Lower lobe of right lung (tissue), 2 donors: Measurements from ENCODE around the gene COPS7A. TPM values are rescaled to one million over a fixed set of nuclear protein-coding genes. Genes with fewer than 3 reads are reported as not detected.
A peak's percentile ranks its signal among the peaks of the same experiment; 100 is the strongest.
"Not testable (repeated sequence)": the region's sequence is repeated elsewhere in the genome, so short reads cannot be mapped to it uniquely, and the experiment has no call there.

Experiments used
- ATAC-seq, 2 donors: fragments of 200-7000 bp; cut with Tn5 transposase; one replicate each; pipeline ENCODE4 v1.9.1; 2020 to 2022; ENCODE audit warnings: mild to moderate bottlenecking in 2 of 2, moderate library complexity in 2 of 2
- DNase-seq: peaks from one replicate; pipeline ENCODE4 v3.0.0-alpha.2; 2020
- H3K27ac ChIP-seq: fragments of 200-600 bp; one replicate; pipeline ENCODE4 v1.8.0; 2022
- H3K27me3 ChIP-seq: fragments of 200-600 bp; one replicate; pipeline ENCODE4 v1.8.0; 2022; ENCODE audit warnings: low read depth
- H3K36me3 ChIP-seq: fragments of 200-600 bp; one replicate; pipeline ENCODE4 v1.8.0; 2022; ENCODE audit warnings: mild to moderate bottlenecking
- H3K4me1 ChIP-seq: fragments of 200-600 bp; one replicate; pipeline ENCODE4 v1.8.0; 2022
- H3K4me3 ChIP-seq: fragments of 200-600 bp; one replicate; pipeline ENCODE4 v1.8.0; 2022; ENCODE audit warnings: mild to moderate bottlenecking
- H3K9me3 ChIP-seq: fragments of 200-600 bp; one replicate; pipeline ENCODE4 v1.8.0; 2022
- intact Hi-C: fragments of 100-400 bp; cut with DNase I; formaldehyde crosslinking; loops from one replicate; pipeline ENCODE4 v1.11.0; 2022
- total RNA-seq: library from RNA; stranded (reverse); fragmentation: NEBNext Ultra II Directional; extraction: Animal tissue kit (Norgen Biotek cat#: 25700); gene quantifications from one replicate; pipeline ENCODE4 v1.2.1, GENCODE V29; 2021
- TF ChIP-seq, protein P1 (sequence below): fragments of 200-600 bp; IDR thresholded peaks from one replicate; pipeline ENCODE4 v1.8.0; 2022; ENCODE audit warnings: antibody characterized with exemption, mild to moderate bottlenecking
- donor health status: DM: no; HTN: yes; CAD: no; lungs with severe emphysema.

Gene COPS7A
- total RNA-seq, 1 donor from 2014 or later, result 55.1 TPM

DNA sequence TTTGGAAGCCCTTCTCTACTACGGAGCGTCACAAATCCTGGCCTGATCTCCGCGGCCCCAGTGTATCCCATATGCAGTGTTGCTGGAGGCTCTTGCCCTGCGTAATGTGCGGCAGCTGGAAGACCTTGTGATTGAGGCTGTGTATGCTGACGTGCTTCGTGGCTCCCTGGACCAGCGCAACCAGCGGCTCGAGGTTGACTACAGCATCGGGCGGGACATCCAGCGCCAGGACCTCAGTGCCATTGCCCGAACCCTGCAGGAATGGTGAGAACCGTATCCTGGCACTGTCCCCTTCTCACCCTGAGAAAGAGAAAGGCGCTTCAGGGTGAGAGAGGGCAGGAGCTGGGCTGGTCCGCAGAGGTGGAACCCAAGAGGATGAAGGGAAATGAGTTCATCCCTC lies 5.3 kb downstream of the COPS7A start:
- H3K4me1 ChIP-seq, result peaks cover 11% of the 10 kb centered on the region
- no peak overlapping the region for H3K4me3 ChIP-seq
- no peak for DNase-seq
- H3K27me3 ChIP-seq, result no peaks in the 10 kb centered on the region
- H3K36me3 ChIP-seq, result peaks cover 61% of the 10 kb centered on the region
- ATAC-seq, result no peak
- TF ChIP-seq, protein P1, sequence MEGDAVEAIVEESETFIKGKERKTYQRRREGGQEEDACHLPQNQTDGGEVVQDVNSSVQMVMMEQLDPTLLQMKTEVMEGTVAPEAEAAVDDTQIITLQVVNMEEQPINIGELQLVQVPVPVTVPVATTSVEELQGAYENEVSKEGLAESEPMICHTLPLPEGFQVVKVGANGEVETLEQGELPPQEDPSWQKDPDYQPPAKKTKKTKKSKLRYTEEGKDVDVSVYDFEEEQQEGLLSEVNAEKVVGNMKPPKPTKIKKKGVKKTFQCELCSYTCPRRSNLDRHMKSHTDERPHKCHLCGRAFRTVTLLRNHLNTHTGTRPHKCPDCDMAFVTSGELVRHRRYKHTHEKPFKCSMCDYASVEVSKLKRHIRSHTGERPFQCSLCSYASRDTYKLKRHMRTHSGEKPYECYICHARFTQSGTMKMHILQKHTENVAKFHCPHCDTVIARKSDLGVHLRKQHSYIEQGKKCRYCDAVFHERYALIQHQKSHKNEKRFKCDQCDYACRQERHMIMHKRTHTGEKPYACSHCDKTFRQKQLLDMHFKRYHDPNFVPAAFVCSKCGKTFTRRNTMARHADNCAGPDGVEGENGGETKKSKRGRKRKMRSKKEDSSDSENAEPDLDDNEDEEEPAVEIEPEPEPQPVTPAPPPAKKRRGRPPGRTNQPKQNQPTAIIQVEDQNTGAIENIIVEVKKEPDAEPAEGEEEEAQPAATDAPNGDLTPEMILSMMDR, result no peak
- H3K27ac ChIP-seq, result no peak overlapping the region
- intact Hi-C loops, result no loop called here
- no peaks in the 10 kb centered on the region for H3K9me3 ChIP-seq

DNA sequence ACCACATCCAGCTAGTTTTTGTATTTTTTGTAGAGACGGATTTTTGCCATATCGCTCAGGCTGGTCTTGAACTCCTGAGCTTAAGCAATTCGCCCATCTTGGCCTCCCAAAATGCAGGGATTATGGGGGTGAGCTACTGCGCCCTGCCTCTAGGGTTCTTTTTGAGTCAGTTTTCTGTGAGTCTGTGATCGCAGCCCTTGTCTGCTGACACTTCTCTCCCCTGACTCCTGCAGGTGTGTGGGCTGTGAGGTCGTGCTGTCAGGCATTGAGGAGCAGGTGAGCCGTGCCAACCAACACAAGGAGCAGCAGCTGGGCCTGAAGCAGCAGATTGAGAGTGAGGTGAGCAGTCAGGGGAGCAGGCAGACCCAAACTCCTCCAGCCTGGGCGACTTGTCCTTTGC lies 6.3 kb downstream of the COPS7A start:
- H3K4me3 ChIP-seq, result no peak overlapping the region
- H3K4me1 ChIP-seq, result peaks cover 2% of the 10 kb centered on the region
- no peak for DNase-seq
- intact Hi-C loops, result loop anchor here (10.0 kb wide), 1 partner anchor 55 kb away; the partner anchor contains the start of gene CD4
- H3K36me3 ChIP-seq, result peaks cover 68% of the 10 kb centered on the region
- TF ChIP-seq, protein P1, result no peak
- H3K9me3 ChIP-seq, result no peaks in the 10 kb centered on the region
- H3K27me3 ChIP-seq, result no peaks in the 10 kb centered on the region
- ATAC-seq, result no peak
- no peak overlapping the region for H3K27ac ChIP-seq

DNA sequence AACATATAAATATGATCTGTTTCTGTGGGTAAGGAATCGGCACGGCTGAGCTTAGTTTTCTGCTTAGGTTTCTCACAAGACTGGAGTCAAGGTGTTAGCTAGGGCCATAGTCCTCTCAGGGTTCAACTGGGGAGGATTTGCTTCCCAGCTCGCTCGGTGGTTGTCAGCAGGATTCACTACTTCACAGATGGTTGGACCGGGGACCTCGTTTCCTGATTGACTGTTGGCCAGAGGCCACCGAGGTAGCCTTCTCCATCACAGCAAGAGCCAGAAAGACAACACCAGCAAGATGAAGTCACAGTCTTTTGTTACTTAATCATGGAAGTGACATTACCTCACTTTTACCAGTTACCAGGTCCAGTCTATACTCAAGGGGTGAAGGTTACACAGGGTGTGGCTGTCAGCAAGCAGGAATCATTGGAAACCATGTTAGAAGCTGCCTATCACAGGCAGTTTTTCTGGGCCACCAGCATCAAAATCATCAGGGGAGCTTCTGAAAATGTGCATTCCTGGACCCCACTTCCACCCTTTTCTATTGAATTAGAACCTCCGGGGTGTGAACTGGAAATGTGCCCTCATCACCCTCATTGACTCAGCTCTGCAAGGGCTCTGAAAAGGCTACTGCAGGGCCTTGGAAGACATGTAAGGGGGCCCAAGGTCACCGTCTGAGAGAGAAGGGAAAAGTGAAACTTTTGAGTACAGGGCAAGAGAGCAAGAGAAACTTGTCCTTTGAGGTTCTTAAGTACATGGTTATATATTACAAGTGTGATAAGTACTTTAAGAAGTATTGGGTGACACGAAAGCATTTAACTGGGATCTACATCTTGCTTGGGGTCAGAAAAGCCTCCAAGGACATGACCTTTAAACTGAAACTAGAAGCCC lies 10.9 kb downstream of the COPS7A start:
- H3K9me3 ChIP-seq, result no peaks in the 10 kb centered on the region
- intact Hi-C loops, result loop anchor here (10.0 kb wide), 1 partner anchor 50 kb away; the partner anchor contains the start of gene CD4
- H3K4me1 ChIP-seq, result peaks cover 6% of the 10 kb centered on the region
- DNase-seq, result no peak
- no peak for ATAC-seq
- no peaks in the 10 kb centered on the region for H3K27me3 ChIP-seq
- no peak overlapping the region for H3K27ac ChIP-seq
- no peak overlapping the region for H3K4me3 ChIP-seq
- TF ChIP-seq, protein P1, result no peak
- peaks cover 40% of the 10 kb centered on the region for H3K36me3 ChIP-seq

DNA sequence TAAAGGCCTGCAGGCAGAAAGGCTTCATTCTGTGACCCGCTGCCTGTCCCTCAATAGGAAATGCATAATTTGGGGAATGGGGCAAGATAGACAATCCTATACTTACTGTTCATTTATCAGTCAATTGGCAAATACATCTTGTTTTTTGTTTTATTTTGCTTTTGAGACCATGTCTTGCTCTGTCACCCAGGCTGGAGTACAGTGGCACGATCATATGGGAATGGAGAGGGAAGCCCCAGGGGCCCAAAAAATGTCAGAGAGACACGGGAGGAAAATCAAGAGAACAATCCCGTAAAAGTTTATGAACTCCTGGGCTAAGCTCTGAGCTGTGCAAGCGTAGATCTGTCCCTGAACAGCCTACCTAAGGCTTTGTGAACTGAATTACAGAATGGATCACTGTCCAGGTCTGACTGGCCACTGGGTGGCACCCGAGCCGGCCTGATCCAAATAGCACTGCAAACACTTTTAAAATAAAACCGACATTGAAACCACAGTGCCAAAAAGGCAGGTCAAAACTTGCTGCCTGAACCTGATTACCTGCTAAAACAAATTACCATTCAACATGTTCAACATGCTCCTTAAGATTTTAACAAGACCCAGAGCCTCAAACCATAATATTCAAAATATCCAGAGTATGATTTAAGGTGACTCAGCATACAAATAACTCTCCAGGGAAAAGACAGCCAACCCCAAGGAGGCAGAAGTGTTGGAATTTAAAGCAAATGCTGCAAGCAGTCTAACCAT lies 11.8 kb downstream of the COPS7A start:
- Histone ChIP-seq H3K9me3 (no peaks in the 10 kb centered on the region), H3K4me3 (no peak overlapping the region), H3K36me3 (peaks cover 31% of the 10 kb centered on the region), H3K27me3 (no peaks in the 10 kb centered on the region), H3K27ac (peak overlapping the region; percentile 22), H3K4me1 (peaks cover 6% of the 10 kb centered on the region)
- DNase-seq (peak; percentile 77), ATAC-seq (peak; percentile 89 to 93)
- intact Hi-C loops, result loop anchor here (10.0 kb wide), 1 partner anchor 49 kb away; the partner anchor contains the start of gene CD4
- TF ChIP-seq, protein P1, result peak; percentile 75

DNA sequence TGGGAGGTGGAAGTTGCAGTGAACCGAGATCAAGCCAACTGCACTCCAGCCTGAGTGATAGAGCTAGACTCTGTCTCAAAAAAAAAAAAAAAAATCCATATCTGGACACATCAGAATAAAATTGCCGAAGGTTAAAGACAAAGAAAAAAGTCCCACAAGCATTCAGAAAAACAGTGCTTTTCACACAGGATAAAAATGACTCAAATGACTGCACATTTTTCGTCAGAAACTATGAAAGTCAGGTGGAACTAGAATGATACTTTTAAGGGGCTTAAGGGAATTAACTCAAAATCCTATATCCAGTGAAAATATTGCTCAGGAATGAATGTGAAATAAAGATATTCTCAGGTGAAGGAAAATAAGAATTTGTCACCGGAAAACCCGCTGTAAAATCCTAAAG lies 12.9 kb downstream of the COPS7A start:
- Histone ChIP-seq H3K4me3 (no peak overlapping the region), H3K4me1 (peaks cover 6% of the 10 kb centered on the region), H3K36me3 (peaks cover 20% of the 10 kb centered on the region), H3K27me3 (no peaks in the 10 kb centered on the region), H3K27ac (no peak overlapping the region), H3K9me3 (no peaks in the 10 kb centered on the region)
- intact Hi-C loops, result loop anchor here (10.0 kb wide), 1 partner anchor 48 kb away; the partner anchor contains the start of gene CD4
- TF ChIP-seq, protein P1, result no peak
- DNase-seq, result no peak
- no peak for ATAC-seq

DNA sequence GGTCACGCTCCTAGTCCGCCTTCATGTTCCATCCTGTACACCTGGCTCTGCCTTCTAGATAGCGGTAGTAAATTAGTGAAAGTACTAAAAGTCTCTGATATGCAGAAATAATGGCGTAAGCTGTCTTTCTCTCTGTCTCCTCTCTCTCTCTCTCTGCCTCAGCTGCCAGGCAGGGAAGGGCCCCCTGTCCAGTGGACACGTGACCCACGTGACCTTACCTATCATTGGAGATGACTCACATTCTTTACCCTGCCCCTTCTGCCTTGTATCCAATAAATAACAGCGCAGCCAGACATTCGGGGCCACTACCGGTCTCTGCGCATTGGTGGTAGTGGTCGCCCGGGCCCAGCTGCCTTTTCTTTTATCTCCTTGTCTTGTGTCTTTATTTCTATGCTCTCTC lies 18.2 kb downstream of the COPS7A start:
- H3K27ac ChIP-seq, H3K4me1 ChIP-seq, intact Hi-C loops, H3K4me3 ChIP-seq, H3K27me3 ChIP-seq, H3K9me3 ChIP-seq, DNase-seq, ATAC-seq: not testable (repeated sequence)
- peaks cover 11% of the 10 kb centered on the region for H3K36me3 ChIP-seq
